Measurements from ENCODE around the gene SLCO1C1.
"Not testable (repeated sequence)": the region's sequence is repeated elsewhere in the genome, so short reads cannot be mapped to it uniquely, and the experiment has no call there.

- TF ChIP-seq, protein P1, sequence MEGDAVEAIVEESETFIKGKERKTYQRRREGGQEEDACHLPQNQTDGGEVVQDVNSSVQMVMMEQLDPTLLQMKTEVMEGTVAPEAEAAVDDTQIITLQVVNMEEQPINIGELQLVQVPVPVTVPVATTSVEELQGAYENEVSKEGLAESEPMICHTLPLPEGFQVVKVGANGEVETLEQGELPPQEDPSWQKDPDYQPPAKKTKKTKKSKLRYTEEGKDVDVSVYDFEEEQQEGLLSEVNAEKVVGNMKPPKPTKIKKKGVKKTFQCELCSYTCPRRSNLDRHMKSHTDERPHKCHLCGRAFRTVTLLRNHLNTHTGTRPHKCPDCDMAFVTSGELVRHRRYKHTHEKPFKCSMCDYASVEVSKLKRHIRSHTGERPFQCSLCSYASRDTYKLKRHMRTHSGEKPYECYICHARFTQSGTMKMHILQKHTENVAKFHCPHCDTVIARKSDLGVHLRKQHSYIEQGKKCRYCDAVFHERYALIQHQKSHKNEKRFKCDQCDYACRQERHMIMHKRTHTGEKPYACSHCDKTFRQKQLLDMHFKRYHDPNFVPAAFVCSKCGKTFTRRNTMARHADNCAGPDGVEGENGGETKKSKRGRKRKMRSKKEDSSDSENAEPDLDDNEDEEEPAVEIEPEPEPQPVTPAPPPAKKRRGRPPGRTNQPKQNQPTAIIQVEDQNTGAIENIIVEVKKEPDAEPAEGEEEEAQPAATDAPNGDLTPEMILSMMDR (IDR thresholded peaks at IDR 0.05) = not testable (repeated sequence)
- not testable (repeated sequence) for TF ChIP-seq ZFX (IDR thresholded peaks at IDR 0.05; ENCODE audit: borderline replicate concordance)
Observed at GRCh38 chr12:20783796-20784357, 88.7 kb downstream of the SLCO1C1 start.
